PC-9 (cell line): ENCODE results near the gene LETM1. TPM values are rescaled to one million over a fixed set of nuclear protein-coding genes. Genes with fewer than 3 reads are reported as not detected.

Experiments
- BruUV-seq: library from RNA; stranded (reverse); fragments of 400-500 nt; replicated peaks from 2 replicates; lab custom pipeline; 2021; lab: Mats Ljungman, UMichigan
- CTCF ChIA-PET: fragments of 300-600 bp; sonication (Branson Sonifier 250); formaldehyde crosslinking; loops from one replicate; lab custom pipeline; 2022; ENCODE audit warnings: antibody characterized with exemption; lab: Charles Lee
- POLR2A ChIA-PET: fragments of 300-600 bp; sonication (Branson Sonifier 250); formaldehyde crosslinking; loops from one replicate; lab custom pipeline; 2022; ENCODE audit warnings: antibody characterized with exemption; ENCODE audit not compliant: unreplicated experiment; lab: Charles Lee
- DNase-seq, 2 experiments: peaks; one replicate each; pipeline versions ENCODE4 v3.0.0 to v3.0.0-alpha.2; 2015 to 2022; ENCODE audit warnings: mixed read lengths in 1 of 2
- H2AFZ ChIP-seq: fragments of 200-600 bp; sonication (generic); 2 replicates; pipeline ENCODE4 v1.8.1; 2017; ENCODE audit warnings: antibody characterized with exemption
- H3F3A ChIP-seq: fragments of 200-600 bp; sonication (generic); 2 replicates; pipeline ENCODE4 v1.8.1; 2017; ENCODE audit warnings: antibody characterized with exemption, mild to moderate bottlenecking, low read depth; ENCODE audit not compliant: insufficient read depth
- H3K27ac ChIP-seq: fragments of 200-600 bp; sonication (generic); 2 replicates; pipeline ENCODE4 v1.6.1; 2016; ENCODE audit warnings: mixed run types
- H3K27me3 ChIP-seq: fragments of 200-600 bp; sonication (generic); 2 replicates; pipeline ENCODE4 v1.6.1; 2016; ENCODE audit warnings: low read depth, mixed run types; ENCODE audit not compliant: insufficient read depth
- H3K36me3 ChIP-seq: fragments of 200-600 bp; sonication (generic); 2 replicates; pipeline ENCODE4 v1.6.1; 2016; ENCODE audit warnings: low read depth, mixed run types
- H3K4me1 ChIP-seq: fragments of 200-600 bp; sonication (generic); replicated peaks from 2 replicates; pipeline ENCODE4 v1.6.1; 2016; ENCODE audit warnings: mixed run types; ENCODE audit not compliant: insufficient read depth
- H3K4me2 ChIP-seq: fragments of 200-600 bp; sonication (generic); 2 replicates; pipeline ENCODE4 v1.6.1; 2017; ENCODE audit warnings: mixed run types
- H3K4me3 ChIP-seq: fragments of 200-600 bp; sonication (generic); 2 replicates; pipeline ENCODE4 v1.6.1; 2016; ENCODE audit warnings: mixed run types
- H3K79me2 ChIP-seq: fragments of 200-600 bp; sonication (generic); 2 replicates; pipeline ENCODE4 v1.6.1; 2017; ENCODE audit warnings: low read depth, mixed run types
- H3K9me2 ChIP-seq: fragments of 200-600 bp; sonication (generic); 2 replicates; pipeline ENCODE4 v1.8.1; 2017; ENCODE audit warnings: mild to moderate bottlenecking; ENCODE audit not compliant: insufficient read depth
- H3K9me3 ChIP-seq: fragments of 200-600 bp; sonication (generic); 2 replicates; pipeline ENCODE4 v1.8.1; 2016; ENCODE audit warnings: low read depth; ENCODE audit not compliant: insufficient read depth
- H4K20me1 ChIP-seq: fragments of 200-600 bp; sonication (generic); 2 replicates; pipeline ENCODE4 v1.8.1; 2017; ENCODE audit not compliant: insufficient read depth
- CTCF ChIP-seq: fragments of 200-600 bp; sonication (generic); conservative IDR thresholded peaks from 2 replicates; pipeline ENCODE4 v1.6.1; 2017; ENCODE audit warnings: mixed run types, antibody characterized with exemption, mild to moderate bottlenecking, moderate library complexity
- EZH2 ChIP-seq: fragments of 200-600 bp; sonication (generic); IDR thresholded peaks from 2 replicates; pipeline ENCODE4 v1.8.0; 2017; ENCODE audit warnings: antibody characterized with exemption, low read depth
- intact Hi-C: fragments of 100-400 bp; cut with micrococcal nuclease; formaldehyde crosslinking; loops from one replicate; pipeline ENCODE4 v1.10.0; 2022; ENCODE audit not compliant: unreplicated experiment
- total RNA-seq: library from RNA; stranded (reverse); gene quantifications from 2 replicates; pipeline ENCODE4 v1.2.3, GENCODE V29; 2021

LETM1 gene
- total RNA-seq, 1 experiment from 2014 or later = 44.5 TPM

- Histone ChIP-seq H3K4me2 (no peak overlapping the region), H3K4me1 (no peaks in the 10 kb centered on the region), H2AFZ (no peak overlapping the region), H3K4me3 (no peak overlapping the region), H3K27ac (no peak overlapping the region), H3K9me3 (no peaks in the 10 kb centered on the region), H3F3A (peaks cover 4% of the 10 kb centered on the region; the same call in 1 of the 2 replicates), H3K79me2 (no peaks in the 10 kb centered on the region), H4K20me1 (peaks cover 12% of the 10 kb centered on the region), H3K27me3 (no peaks in the 10 kb centered on the region), H3K9me2 (no peaks in the 10 kb centered on the region), H3K36me3 (no peaks in the 10 kb centered on the region)
- intact Hi-C loops = no loop called here
- DNase-seq = no peak
- no TSS peak for BruUV-seq
- ChIA-PET CTCF (no interaction called here), POLR2A (no interaction called here)
- TF ChIP-seq EZH2 (no peak), CTCF (no peak)
These were observed 50.3 kb downstream of the LETM1 start for GRCh38 chr4:1805493-1806222.

GRCh38 chr4:1804638-1805492, 51.1 kb downstream of the LETM1 start:
- ChIA-PET CTCF (no interaction called here), POLR2A (no interaction called here)
- BruUV-seq = no TSS peak
- no peak overlapping the region for H3K4me3 ChIP-seq
- peaks cover 4% of the 10 kb centered on the region; the same call in 1 of the 2 replicates for H3F3A ChIP-seq
- H3K4me1 ChIP-seq = no peaks in the 10 kb centered on the region
- intact Hi-C loops = no loop called here
- no peak overlapping the region for H3K4me2 ChIP-seq
- no peak overlapping the region for H2AFZ ChIP-seq
- H3K79me2 ChIP-seq = no peaks in the 10 kb centered on the region
- H3K27me3 ChIP-seq = no peaks in the 10 kb centered on the region
- no peaks in the 10 kb centered on the region for H3K9me2 ChIP-seq
- DNase-seq = no peak
- H4K20me1 ChIP-seq = peaks cover 4% of the 10 kb centered on the region; the same call in 1 of the 2 replicates
- no peaks in the 10 kb centered on the region for H3K36me3 ChIP-seq
- no peak overlapping the region for H3K27ac ChIP-seq
- no peaks in the 10 kb centered on the region for H3K9me3 ChIP-seq
- TF ChIP-seq CTCF (no peak), EZH2 (no peak)

- POLR2A ChIA-PET = no interaction called here
- Histone ChIP-seq H3K27ac (no peak overlapping the region), H3K36me3 (no peaks in the 10 kb centered on the region), H3F3A (peaks cover 4% of the 10 kb centered on the region; the same call in 1 of the 2 replicates), H3K79me2 (no peaks in the 10 kb centered on the region), H3K4me1 (no peaks in the 10 kb centered on the region), H3K9me2 (no peaks in the 10 kb centered on the region), H3K9me3 (no peaks in the 10 kb centered on the region), H3K27me3 (no peaks in the 10 kb centered on the region), H3K4me2 (no peak overlapping the region), H3K4me3 (no peak overlapping the region), H2AFZ (no peak overlapping the region), H4K20me1 (no peaks in the 10 kb centered on the region)
- TF ChIP-seq EZH2 (no peak), CTCF (no peak)
- BruUV-seq = no TSS peak
- intact Hi-C loops = no loop called here
- CTCF ChIA-PET = no interaction called here
- DNase-seq = no peak
These were observed 52.2 kb downstream of the LETM1 start for GRCh38 chr4:1803523-1804423.
